Right atrium auricular region (tissue), 2 donors: ENCODE data around the gene MATK. TPM values are rescaled to one million over a fixed set of nuclear protein-coding genes. Genes with fewer than 3 reads are reported as not detected.

Experiments
- DNase-seq: peaks from one replicate; pipeline ENCODE4 v3.0.0-alpha.2; 2019; ENCODE audit warnings: low spot score
- H3K27ac ChIP-seq, 2 donors: fragments of 200-600 bp; sonication (generic); 1 replicate in 1 of 2; 2 replicates in 1 of 2; pipeline ENCODE4 v1.5.1; 2016 to 2019
- H3K27me3 ChIP-seq, 2 donors: fragments of 200-600 bp; sonication (generic); one replicate each; pipeline versions ENCODE4 v1.5.1 to v1.6.0; 2017 to 2019
- H3K36me3 ChIP-seq: fragments of 200-600 bp; sonication (generic); one replicate; pipeline ENCODE4 v1.5.1; 2016
- H3K4me1 ChIP-seq, 2 donors: fragments of 200-600 bp; sonication (generic); one replicate each; pipeline versions ENCODE4 v1.5.1 to v1.6.0; 2017 to 2019
- H3K4me3 ChIP-seq, 2 donors: fragments of 200-600 bp; sonication (generic); 1 replicate in 1 of 2; 2 replicates in 1 of 2; pipeline ENCODE4 v1.5.1; 2017 to 2019; ENCODE audit warnings: mild to moderate bottlenecking in 1 of 2, moderate library complexity in 1 of 2
- H3K9me3 ChIP-seq, 2 donors: fragments of 200-600 bp; sonication (generic); one replicate each; pipeline ENCODE4 v1.5.1; 2019
- total RNA-seq, 2 donors: library from RNA; depleted of rRNA; stranded (reverse); fragments of >200 nt; gene quantifications; one replicate each; pipeline ENCODE4 v1.1.0, GENCODE V29; 2016
- TF ChIP-seq, protein P1 (sequence below), 2 donors: fragments of 200-600 bp; sonication (generic); IDR thresholded peaks; one replicate each; pipeline ENCODE4 v1.5.1; 2019; ENCODE audit warnings: antibody characterized with exemption in 2 of 2

MATK gene
- total RNA-seq, 2 donors from 2014 or later: 0.26 to 1.5 TPM

DNA sequence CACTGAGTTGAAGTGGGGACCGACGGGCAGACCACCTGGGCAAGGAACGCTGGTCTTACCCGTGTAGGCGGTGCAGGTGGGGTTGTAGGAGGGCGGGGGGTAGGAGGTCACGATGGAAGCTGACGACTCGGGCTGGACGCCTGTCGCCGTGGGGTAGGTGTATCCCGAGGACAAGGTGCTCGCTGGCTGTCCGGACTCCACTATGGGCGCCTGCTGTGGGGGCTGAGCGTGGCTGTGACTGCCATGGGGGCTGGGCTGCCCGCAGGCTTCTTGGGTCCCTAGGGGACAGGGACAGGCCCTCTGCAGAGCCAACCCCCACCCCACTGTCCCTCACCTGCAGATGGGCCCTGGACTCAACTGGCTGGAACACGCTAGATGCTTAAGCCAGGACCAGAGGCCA, 45.4 kb upstream of the MATK start:
- no peak for DNase-seq
- no peaks in the 10 kb centered on the region for H3K27me3 ChIP-seq
- no peaks in the 10 kb centered on the region for H3K36me3 ChIP-seq
- TF ChIP-seq, protein P1, sequence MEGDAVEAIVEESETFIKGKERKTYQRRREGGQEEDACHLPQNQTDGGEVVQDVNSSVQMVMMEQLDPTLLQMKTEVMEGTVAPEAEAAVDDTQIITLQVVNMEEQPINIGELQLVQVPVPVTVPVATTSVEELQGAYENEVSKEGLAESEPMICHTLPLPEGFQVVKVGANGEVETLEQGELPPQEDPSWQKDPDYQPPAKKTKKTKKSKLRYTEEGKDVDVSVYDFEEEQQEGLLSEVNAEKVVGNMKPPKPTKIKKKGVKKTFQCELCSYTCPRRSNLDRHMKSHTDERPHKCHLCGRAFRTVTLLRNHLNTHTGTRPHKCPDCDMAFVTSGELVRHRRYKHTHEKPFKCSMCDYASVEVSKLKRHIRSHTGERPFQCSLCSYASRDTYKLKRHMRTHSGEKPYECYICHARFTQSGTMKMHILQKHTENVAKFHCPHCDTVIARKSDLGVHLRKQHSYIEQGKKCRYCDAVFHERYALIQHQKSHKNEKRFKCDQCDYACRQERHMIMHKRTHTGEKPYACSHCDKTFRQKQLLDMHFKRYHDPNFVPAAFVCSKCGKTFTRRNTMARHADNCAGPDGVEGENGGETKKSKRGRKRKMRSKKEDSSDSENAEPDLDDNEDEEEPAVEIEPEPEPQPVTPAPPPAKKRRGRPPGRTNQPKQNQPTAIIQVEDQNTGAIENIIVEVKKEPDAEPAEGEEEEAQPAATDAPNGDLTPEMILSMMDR (IDR thresholded peaks at IDR 0.05): no peak
- no peak overlapping the region for H3K27ac ChIP-seq
- no peaks in the 10 kb centered on the region for H3K9me3 ChIP-seq
- H3K4me3 ChIP-seq: no peak overlapping the region
- H3K4me1 ChIP-seq: no peaks in the 10 kb centered on the region

DNA sequence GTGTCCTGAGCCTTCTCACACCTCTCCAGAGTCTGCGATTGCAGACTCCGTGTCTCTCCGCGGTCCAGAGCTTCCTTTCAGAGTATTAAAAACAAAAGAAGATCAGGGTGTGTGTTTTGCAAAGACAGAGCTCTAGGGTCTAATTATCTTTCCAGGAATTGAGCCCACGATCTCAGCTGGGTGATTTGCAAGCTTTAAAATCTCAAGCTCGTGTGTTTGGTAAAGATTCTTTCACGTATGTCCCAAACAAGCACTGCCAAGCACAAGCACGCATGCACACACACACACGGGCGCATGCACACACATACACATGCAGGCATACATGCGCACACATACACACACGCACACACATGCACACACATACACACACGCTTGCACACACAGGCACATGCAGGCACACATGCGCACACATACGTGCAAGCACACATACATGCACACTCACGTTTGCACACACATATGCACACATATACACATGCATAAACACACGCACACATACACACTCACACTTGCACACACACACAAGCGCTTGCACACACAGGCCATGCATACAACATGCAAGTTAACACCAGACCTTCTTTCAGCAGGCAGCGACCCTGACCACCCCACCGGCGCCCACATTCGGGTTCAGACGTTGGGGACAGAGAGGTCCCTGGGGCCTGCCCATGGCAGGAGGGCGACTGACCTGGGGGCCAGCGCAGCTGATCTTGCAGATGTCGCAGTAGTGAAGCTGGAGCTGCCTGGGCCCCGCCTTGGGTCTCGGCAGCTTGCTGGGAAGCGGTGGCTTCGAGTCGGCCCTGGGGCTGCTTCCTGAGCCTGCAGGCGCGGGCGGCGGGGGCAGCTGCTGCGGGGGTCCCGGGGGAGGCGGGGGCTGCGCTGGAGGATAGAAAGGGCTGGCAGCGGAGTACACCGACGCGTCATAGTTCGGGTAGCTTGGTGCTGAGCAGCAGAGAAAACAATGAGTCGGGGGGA, 44.7 kb upstream of the MATK start:
- Histone ChIP-seq H3K27me3 (no peaks in the 10 kb centered on the region), H3K27ac (no peak overlapping the region)

DNA sequence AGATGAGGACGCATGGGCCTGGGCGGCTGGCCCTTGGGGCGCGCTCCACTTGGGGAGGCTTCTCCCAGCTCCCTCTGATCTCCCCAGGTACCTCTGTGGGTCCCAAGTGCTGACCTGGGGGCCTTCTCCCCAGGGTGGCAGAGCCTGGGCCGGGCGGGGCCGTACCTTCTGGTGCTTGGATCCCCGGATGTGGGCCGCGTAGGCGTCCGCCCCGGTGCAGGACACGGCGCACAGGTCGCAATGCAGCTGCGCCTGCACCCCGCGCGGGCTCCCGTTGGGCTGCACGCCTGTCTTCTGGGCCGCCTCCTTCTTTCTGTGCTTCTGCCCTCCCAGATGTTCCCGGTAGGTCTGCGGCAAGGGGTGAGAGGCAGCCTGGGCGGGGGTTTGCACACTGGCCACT, 41.1 kb upstream of the MATK start:
- no peaks in the 10 kb centered on the region for H3K27me3 ChIP-seq
- H3K9me3 ChIP-seq: no peaks in the 10 kb centered on the region
- H3K27ac ChIP-seq: no peak overlapping the region
- no peak for DNase-seq
- no peaks in the 10 kb centered on the region for H3K36me3 ChIP-seq
- TF ChIP-seq, protein P1 (IDR thresholded peaks at IDR 0.05): no peak
- H3K4me1 ChIP-seq: no peaks in the 10 kb centered on the region
- no peak overlapping the region for H3K4me3 ChIP-seq

More for the DNA sequence above, 44.7 kb upstream of the MATK start:
- Histone ChIP-seq H3K36me3 (no peaks in the 10 kb centered on the region), H3K4me1 (no peaks in the 10 kb centered on the region), H3K4me3 (no peak overlapping the region), H3K9me3 (no peaks in the 10 kb centered on the region)
- DNase-seq: no peak
- TF ChIP-seq, protein P1 (IDR thresholded peaks at IDR 0.05): no peak

DNA sequence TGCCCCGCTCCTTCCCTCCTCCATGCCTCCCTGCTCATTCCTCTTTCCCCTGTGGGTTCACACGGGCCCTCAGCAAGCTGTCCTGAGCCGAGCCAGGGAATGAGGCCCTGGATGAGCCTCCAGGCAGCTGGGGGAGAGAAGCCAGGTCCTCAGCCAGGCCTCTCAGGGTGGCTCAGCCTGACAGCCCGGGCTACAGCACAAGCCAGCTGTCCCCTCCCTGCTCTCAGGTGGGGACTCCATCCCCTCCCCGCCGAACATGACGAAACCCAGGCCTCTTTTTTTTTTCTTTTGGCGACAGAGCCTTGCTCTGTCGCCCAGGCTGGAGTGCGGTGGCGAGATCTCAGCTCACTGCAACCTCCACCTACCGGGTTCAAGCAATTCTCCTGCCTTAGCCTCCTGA, 40.0 kb upstream of the MATK start:
- TF ChIP-seq, protein P1 (IDR thresholded peaks at IDR 0.05): no peak

DNA sequence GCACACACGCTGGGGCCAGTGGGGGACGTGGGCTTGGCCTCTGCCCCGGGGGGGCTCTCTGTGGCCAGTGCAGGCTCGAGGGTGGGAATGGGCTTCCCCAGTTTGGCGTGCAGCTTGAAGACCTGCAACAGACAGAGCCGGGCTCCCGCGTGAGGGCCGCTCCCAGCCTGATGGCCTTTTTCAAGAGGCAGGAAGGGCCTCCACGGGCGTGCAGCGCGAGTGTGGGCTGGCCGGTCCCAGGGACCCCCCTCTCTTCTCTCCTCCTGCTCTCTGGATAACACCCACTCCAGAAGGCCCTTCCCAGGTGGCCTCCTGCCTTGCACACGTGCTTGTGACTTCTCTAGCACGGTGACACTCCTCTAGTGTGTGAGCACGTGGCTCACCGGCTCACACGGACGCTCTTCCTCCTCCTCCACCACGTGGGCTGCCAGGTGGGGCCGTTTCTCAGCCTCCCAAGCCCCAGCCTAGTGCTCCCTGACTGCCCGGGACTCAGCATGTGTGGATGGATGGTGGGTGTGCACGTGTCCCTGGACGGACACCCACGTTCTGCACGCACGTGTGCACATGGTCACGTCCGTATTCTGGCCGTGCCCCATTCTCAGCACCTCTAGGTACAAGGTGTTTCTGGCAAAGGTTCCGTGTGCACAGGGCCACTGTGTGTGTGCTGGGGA, 39.2 kb upstream of the MATK start:
- no peaks in the 10 kb centered on the region for H3K27me3 ChIP-seq
- peaks cover 0 to 4% of the 10 kb centered on the region in 2 donors for H3K4me1 ChIP-seq
- DNase-seq: no peak
- H3K36me3 ChIP-seq: no peaks in the 10 kb centered on the region
- H3K4me3 ChIP-seq: no peak overlapping the region
- no peak overlapping the region for H3K27ac ChIP-seq
- TF ChIP-seq, protein P1 (IDR thresholded peaks at IDR 0.05): no peak
- no peaks in the 10 kb centered on the region for H3K9me3 ChIP-seq

More for the DNA sequence above, 40.0 kb upstream of the MATK start:
- Histone ChIP-seq H3K36me3 (no peaks in the 10 kb centered on the region), H3K4me1 (peaks cover 0 to 4% of the 10 kb centered on the region in 2 donors), H3K27me3 (no peaks in the 10 kb centered on the region), H3K4me3 (no peak overlapping the region), H3K27ac (no peak overlapping the region), H3K9me3 (no peaks in the 10 kb centered on the region)
- no peak for DNase-seq
